HG03432 (cell line): ENCODE results near the gene DLG5.

Experiments used
- ATAC-seq: cut with Tn5 transposase; IDR thresholded peaks from one replicate; pipeline ENCODE4 v1.9.1; 2021; ENCODE audit warnings: mild to moderate bottlenecking, moderate library complexity; ENCODE audit not compliant: unreplicated experiment

Gene DLG5

DNA sequence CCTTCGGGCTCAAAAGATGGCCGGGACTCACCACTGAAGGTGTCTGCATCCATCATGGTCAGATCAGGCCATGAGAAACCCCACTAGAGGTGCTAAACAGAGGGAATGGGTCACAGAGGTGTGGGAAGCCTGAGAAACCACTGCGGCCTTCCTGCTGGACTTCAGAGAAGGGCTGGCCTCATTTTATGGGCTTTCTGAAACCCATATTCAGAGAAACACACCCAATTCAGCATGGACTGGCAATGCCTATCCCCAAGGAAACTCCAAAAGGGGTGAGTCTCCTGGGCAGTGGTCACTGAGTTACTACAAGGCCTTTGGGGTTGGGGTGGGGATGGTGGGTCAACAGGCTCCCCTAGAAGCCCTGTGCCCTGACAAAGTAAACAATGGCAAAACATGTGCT lies 58.0 kb downstream of the DLG5 start:
- ATAC-seq, result no peak

GRCh38 chr10:77867124-77867719 lies 59.3 kb downstream of the DLG5 start:
- ATAC-seq, result no peak

GRCh38 chr10:77866598-77866997 lies 60.0 kb downstream of the DLG5 start:
- ATAC-seq, result no peak

GRCh38 chr10:77865580-77866324 lies 60.8 kb downstream of the DLG5 start:
- no peak for ATAC-seq

DNA sequence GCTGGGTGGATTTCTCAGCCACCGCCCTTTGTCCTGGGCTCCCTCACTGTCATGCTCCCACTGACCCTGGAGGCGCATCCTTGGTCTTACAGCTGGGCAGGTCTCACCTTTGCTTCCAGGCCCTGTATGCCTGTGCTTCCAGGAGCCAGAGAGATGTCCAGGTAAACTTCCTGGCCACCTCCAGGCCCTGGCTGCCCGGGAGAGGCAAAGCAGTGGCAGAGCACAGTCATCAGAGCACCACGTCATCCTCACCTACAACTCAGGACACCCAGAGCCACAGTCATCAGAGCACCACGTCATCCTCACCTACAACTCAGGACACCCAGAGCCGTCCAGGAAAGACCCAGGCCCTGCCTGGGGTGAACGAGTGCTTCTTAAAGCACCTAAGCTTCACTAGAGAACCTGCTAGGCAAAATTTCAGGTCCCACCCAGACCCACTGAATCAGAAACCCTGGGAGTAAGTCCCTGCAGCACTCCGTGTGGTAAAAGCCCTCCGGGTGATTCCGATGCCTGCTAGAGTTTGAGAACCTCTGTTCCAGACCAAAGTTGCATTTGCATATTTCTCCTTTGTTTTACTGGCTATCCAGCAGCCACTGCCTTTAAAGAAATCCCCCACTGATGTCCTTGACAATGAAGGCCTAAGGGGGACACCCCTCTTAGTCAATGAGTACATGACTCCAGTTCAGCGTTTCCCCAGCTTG lies 62.3 kb downstream of the DLG5 start:
- no peak for ATAC-seq

DNA sequence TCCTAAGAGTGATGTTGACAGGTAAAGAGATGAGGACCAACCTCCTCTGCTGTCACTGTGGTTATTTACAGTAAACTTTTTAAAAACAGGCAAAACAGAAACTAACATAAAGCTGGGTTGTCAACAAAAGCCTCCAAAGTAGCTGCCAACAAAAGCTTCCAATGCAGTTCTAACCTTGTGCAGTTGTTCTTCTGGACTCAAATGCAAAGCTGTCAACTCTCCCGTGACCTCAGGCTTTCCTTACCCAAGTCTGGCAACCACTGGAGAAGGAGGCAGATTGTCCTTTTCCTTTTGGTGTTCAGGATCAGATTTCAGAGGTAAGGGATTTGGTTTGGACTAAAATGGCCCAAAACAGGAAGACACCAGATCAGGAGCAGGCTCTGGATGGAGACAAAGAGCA lies 63.1 kb downstream of the DLG5 start:
- ATAC-seq, result no peak

DNA sequence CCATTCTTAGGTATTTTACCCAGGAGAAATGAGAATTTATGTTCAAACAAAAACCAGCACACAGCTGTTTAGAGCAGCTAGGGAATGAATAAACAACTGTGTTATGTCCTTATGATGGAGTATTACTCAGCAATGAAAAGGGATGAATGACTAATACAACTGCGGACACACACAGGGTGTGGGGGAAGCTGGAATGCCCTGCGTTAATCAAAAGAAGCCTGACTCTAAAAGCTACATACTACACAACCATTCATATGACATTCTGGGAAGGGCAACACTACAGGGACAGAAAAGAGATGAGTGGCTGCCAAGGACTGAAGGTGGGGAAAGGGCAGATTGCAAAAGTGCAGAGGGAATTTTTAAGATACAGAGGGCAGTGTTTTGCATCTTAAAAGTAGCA lies 64.0 kb downstream of the DLG5 start:
- ATAC-seq, result no peak

DNA sequence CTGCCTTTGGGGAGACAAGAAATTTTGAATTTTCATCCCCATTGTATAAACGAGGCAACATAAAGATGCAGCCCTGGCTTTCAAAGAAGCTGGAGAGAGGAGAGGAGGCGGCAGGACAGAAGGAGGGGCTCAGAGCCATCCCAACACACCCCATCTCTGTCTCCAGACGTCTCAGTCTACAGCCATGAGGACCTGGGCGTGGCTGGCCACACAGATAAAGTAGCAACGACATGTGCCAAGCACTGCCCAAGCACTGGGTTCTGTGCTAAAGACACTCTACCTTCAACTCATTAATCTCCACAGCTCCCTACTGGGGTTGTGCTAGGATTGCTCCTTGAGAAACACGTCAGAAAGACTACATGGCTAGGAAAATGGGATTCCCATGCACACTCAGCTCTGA lies 65.2 kb downstream of the DLG5 start:
- no peak for ATAC-seq

- no peak for ATAC-seq
Observed at GRCh38 chr10:77859865-77860282, 66.7 kb downstream of the DLG5 start.

GRCh38 chr10:77859200-77859864 lies 67.2 kb downstream of the DLG5 start:
- ATAC-seq, result no peak

DNA sequence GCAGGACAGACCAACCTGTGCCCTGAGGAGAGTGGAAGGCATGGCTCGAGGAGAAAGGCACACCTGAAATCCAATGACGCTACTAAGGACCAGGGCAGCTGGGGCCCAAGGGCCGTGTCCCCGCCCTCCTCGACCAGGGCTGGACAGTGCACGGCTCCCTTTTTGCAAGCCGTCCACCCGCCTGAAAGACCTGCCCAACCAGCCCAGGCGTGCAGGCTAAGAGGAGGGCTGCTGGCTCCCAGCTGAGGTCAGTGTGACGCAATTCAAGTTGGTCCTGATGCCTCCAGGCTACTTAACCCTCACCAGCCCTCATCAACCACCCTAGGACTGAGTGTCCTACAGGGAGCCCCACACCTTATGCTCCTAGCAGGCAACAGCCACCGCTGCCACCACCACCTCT lies 69.3 kb downstream of the DLG5 start:
- ATAC-seq, result no peak

GRCh38 chr10:77856566-77856965 lies 70.0 kb downstream of the DLG5 start:
- no peak for ATAC-seq

GRCh38 chr10:77855404-77856155 lies 71.0 kb downstream of the DLG5 start:
- no peak for ATAC-seq

DNA sequence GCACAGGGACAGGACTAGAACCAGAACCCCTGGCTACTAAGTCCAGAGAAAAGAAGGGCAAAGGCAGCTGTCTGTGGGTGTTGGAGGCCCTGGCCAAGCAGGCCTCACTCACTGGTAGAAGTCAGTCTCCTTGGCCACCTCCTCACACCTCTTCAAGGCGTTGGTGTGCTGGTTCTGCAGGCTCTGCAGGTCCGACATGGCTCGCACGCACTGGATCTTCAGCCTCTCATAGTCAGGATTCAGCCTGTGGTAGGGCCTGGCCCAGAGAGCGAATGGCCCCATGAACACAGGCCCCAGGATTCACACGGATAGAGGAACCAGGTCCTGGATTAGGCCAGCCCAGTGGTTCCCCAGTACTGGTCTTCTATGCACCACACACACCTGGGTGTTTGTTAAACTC lies 72.4 kb downstream of the DLG5 start:
- no peak for ATAC-seq

GRCh38 chr10:77853256-77853655 lies 73.3 kb downstream of the DLG5 start:
- ATAC-seq, result no peak

DNA sequence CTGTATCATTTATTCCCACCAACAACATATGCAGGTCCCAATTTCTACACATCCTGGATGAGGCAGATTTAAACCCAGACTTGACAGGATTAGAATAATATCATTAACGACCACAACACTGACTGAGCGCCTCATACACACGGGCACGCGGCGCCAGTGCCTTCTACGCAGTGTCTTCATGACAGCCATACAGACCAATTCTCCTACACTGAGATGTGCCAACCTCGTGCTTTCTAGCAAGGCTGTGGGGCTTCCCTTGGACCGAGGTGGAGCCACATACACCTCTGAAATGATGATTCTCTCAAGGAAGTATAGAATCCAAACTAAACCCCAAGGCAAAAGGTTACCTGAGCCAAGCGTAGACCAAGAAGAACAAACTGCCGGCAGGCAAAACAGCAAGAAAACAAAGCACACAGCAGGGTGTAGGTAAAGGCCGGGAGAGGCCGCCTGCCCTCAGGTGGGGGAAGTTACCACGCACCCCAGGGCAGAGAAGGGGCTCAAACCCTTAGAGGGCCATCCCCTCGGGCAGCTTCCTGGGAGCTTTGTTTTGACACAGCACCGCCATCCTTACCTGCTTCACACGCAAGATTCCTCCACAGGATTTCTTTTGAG lies 75.8 kb downstream of the DLG5 start:
- no peak for ATAC-seq

- peak; percentile 35 for ATAC-seq
Observed at GRCh38 chr10:77849039-77849664, 77.4 kb downstream of the DLG5 start.

GRCh38 chr10:77846718-77847311 lies 79.7 kb downstream of the DLG5 start:
- peak; percentile 65 for ATAC-seq

GRCh38 chr10:77845451-77845850 lies 81.1 kb downstream of the DLG5 start:
- no peak for ATAC-seq
